Adrenal gland (tissue), 12 donors: Measurements from ENCODE around the gene BDH2. TPM values are rescaled to one million over a fixed set of nuclear protein-coding genes. Genes with fewer than 3 reads are reported as not detected.

Experiments used
- DNase-seq, 7 donors: peaks; one replicate each; pipeline ENCODE4 v3.0.0-alpha.2; 2019 to 2020
- H3K27ac ChIP-seq, 5 donors: fragments of 200-600 bp; sonication (generic) in 4 of 5; 1 replicate in 3 of 5; 2 replicates in 2 of 5; pipeline versions ENCODE4 v1.5.1 to v1.8.0; 2016 to 2020; ENCODE audit warnings: mild to moderate bottlenecking in 1 of 5
- H3K27me3 ChIP-seq: fragments of 200-600 bp; 2 replicates; pipeline ENCODE4 v1.8.0; 2021
- H3K36me3 ChIP-seq, 2 donors: fragments of 200-600 bp; replicated peaks in 1 of 2; 1 replicate in 1 of 2; 2 replicates in 1 of 2; pipeline versions ENCODE4 v1.5.1 to v1.8.0; 2018 to 2022
- H3K4me1 ChIP-seq, 2 donors: fragments of 200-600 bp; replicated peaks in 1 of 2; 1 replicate in 1 of 2; 2 replicates in 1 of 2; pipeline versions ENCODE4 v1.5.1 to v1.8.0; 2018 to 2021
- H3K4me3 ChIP-seq, 4 donors: fragments of 200-600 bp; sonication (generic) in 3 of 4; one replicate each; pipeline ENCODE4 v1.5.1; 2016 to 2018
- H3K9me3 ChIP-seq, 3 donors: fragments of 200-600 bp; sonication (generic) in 1 of 3; replicated peaks in 1 of 3; 1 replicate in 2 of 3; 2 replicates in 1 of 3; pipeline versions ENCODE4 v1.5.1 to v1.8.0; 2016 to 2021
- POLR2A ChIP-seq, 2 donors: fragments of 450-650 bp; IDR thresholded peaks; one replicate each; pipeline ENCODE4 v1.6.1; 2017; ENCODE audit warnings: antibody characterized with exemption in 2 of 2, mild to moderate bottlenecking in 2 of 2, moderate library complexity in 1 of 2
- WGBS, 4 donors: extraction: QIAGEN DNeasy Blood & Tissue Kit in 2 of 4; methylation state at CpG; one replicate each; pipeline versions ENCODE4 v1.1.5 to v1.1.7; 2013 to 2017; 5-methylcytosine and 5-hydroxymethylcytosine counted together
- intact Hi-C, 2 donors: fragments of 100-400 bp; cut with DNase I; formaldehyde crosslinking; loops; one replicate each; pipeline versions ENCODE4 v1.14.1 to v1.15.0; 2022 to 2023
- polyA plus RNA-seq, 3 donors: library from polyadenylated mRNA; stranded (reverse); fragments of 200-250 nt in 2 of 3; fragments of 350-450 nt in 1 of 3; fragmentation: Illumina TruSeq in 1 of 3; extraction: RNeasy Lipid Tissue Mini Kit (QIAGEN cat#74804) in 1 of 3; gene quantifications; one replicate each; pipeline ENCODE4 v1.2.3, GENCODE V29; 2013 to 2014
- total RNA-seq, 9 donors: library from RNA; depleted of rRNA in 4 of 9; stranded (reverse); fragments of >200 nt in 4 of 9; fragments of 120-200 nt in 1 of 9; fragmentation: NEBNext Ultra II Directional in 1 of 9; extraction: Animal tissue kit (Norgen Biotek cat#: 25700) in 1 of 9; gene quantifications; one replicate each; pipeline versions ENCODE4 v1.1.0 to v1.2.4, GENCODE V29; 2013 to 2023
- TF ChIP-seq, protein P1 (sequence below), 6 experiments: fragments of 450-650 bp in 4 of 6; fragments of 200-600 bp in 2 of 6; sonication (generic) in 1 of 6; IDR thresholded peaks; 1 replicate in 5 of 6; 2 replicates in 1 of 6; pipeline versions ENCODE4 v1.5.1 to v1.8.0; 2016 to 2021; ENCODE audit warnings: antibody characterized with exemption in 6 of 6, mild to moderate bottlenecking in 2 of 6, moderate library complexity in 1 of 6
- donor health status: healthy with polysubstance abuse.
- donor health status: Bipolar disorder and iron deficiency.
- donor health status: DM: yes; HTN: yes; CAD: no.
- donor health status: DM: no; HTN: no; CAD: no.
- donor health status: DM: no; HTN: no; CAD: no.
- donor health status: DM: yes; HTN: yes; CAD: no.

BDH2 gene
- total and polyA plus RNA-seq, 12 donors = 84.6 to 209 (median 113) TPM

DNA sequence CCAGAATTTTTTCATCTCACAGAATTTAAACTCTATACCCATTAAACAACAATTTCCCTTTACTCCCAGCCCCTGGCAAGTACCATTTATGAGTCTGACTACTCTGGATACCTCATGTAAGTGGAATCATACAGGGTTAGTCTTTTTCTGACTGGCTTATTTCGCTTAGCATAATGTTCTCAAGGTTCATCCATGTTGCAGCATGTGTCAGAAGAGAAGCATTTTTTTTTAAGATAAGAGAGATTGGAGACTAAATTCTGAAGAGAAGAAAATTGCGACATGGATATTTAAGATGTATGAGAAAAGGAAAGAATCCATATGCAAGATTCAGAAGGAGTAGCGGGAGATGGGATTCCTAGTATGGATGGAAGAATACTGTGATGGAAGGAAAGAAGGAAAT, 68.8 kb downstream of the BDH2 start:
- WGBS, 4 donors = 89 to 95% (median 93%) methylated on average over 3 of the region's 3 CpGs
- Histone ChIP-seq H3K27ac (no peak overlapping the region), H3K36me3 (no peaks in the 10 kb centered on the region), H3K4me3 (no peak overlapping the region), H3K27me3 (no peaks in the 10 kb centered on the region), H3K4me1 (no peaks in the 10 kb centered on the region), H3K9me3 (no peaks in the 10 kb centered on the region)
- TF ChIP-seq POLR2A (IDR thresholded peaks at IDR 0.05) = no peak
- TF ChIP-seq, protein P1, sequence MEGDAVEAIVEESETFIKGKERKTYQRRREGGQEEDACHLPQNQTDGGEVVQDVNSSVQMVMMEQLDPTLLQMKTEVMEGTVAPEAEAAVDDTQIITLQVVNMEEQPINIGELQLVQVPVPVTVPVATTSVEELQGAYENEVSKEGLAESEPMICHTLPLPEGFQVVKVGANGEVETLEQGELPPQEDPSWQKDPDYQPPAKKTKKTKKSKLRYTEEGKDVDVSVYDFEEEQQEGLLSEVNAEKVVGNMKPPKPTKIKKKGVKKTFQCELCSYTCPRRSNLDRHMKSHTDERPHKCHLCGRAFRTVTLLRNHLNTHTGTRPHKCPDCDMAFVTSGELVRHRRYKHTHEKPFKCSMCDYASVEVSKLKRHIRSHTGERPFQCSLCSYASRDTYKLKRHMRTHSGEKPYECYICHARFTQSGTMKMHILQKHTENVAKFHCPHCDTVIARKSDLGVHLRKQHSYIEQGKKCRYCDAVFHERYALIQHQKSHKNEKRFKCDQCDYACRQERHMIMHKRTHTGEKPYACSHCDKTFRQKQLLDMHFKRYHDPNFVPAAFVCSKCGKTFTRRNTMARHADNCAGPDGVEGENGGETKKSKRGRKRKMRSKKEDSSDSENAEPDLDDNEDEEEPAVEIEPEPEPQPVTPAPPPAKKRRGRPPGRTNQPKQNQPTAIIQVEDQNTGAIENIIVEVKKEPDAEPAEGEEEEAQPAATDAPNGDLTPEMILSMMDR (IDR thresholded peaks at IDR 0.05) = no peak
- intact Hi-C loops = no loop called here
- no peak for DNase-seq

DNA sequence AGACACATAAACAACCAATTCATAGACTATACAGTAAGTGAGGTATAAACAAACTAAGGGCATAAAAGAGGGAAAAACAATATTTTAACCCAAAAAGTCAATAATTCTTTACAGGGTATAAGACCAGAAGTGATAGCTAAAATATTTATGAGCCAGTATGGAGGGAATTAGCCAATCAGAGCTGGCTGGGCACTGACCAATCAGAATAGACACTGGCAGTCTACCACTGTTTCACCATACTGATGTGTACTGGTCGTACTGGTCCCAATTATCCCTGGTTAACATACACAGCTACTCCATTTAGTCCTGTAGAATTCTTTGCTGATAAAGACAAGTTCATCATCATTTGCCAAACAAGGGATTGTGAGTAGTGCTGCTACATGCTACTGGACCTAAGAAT, 70.3 kb downstream of the BDH2 start:
- no peak overlapping the region for H3K4me3 ChIP-seq
- no peaks in the 10 kb centered on the region for H3K4me1 ChIP-seq
- no peak for DNase-seq
- TF ChIP-seq, protein P1 (IDR thresholded peaks at IDR 0.05) = no peak
- TF ChIP-seq POLR2A (IDR thresholded peaks at IDR 0.05) = no peak
- intact Hi-C loops = no loop called here
- 87 to 100% (median 99%) methylated on average over 1 of the region's 1 CpG for WGBS, 4 donors
- H3K36me3 ChIP-seq = no peaks in the 10 kb centered on the region
- H3K27me3 ChIP-seq = no peaks in the 10 kb centered on the region
- no peak overlapping the region for H3K27ac ChIP-seq
- no peaks in the 10 kb centered on the region for H3K9me3 ChIP-seq

Other genes with a start within 250 kb of the BDH2 start
- 10 to 100 TPM; 20.5 to 50.4 (median 34.4) TPM for gene CISD2, start 230.8 kb downstream of the BDH2 start, total RNA-seq
- 10 to 100 TPM; 13.5 to 64.6 (median 13.7) TPM for gene CISD2, start 230.8 kb downstream of the BDH2 start, polyA plus RNA-seq
- 1 to 10 TPM in 7 of 9 donors, under 1 TPM in 1, not detected in 1; 0.54 to 3.3 (median 1.6) TPM for gene SLC9B1, start 80.1 kb downstream of the BDH2 start, total RNA-seq
- gene SLC9B1, start 80.1 kb downstream of the BDH2 start, polyA plus RNA-seq = 1 to 10 TPM in 2 of 3 donors, under 1 TPM in 1; 0.32 to 2.1 (median 1.0) TPM
- 10 to 100 TPM in 7 of 9 donors, 1 to 10 TPM in 2; 7.2 to 16.3 (median 14.3) TPM for gene SLC9B2, start 23.1 kb downstream of the BDH2 start, total RNA-seq
- 10 to 100 TPM; 12.4 to 14.8 (median 13.3) TPM for gene SLC9B2, start 23.1 kb downstream of the BDH2 start, polyA plus RNA-seq
- 1 to 10 TPM in 4 of 9 donors, under 1 TPM in 5; 0.28 to 5.7 (median 0.98) TPM for gene CENPE, start 98.5 kb upstream of the BDH2 start, total RNA-seq
- under 1 TPM; 0.17 to 0.86 (median 0.32) TPM for gene CENPE, start 98.5 kb upstream of the BDH2 start, polyA plus RNA-seq